Stomach (tissue), 9 donors: Measurements from ENCODE around the gene ACVR1. TPM values are rescaled to one million over a fixed set of nuclear protein-coding genes. Genes with fewer than 3 reads are reported as not detected.

Experiments used
- DNase-seq, 2 donors: peaks; one replicate each; pipeline versions ENCODE4 v3.0.0 to v3.0.0-alpha.2; 2013 to 2019
- H3K27ac ChIP-seq, 5 donors: fragments of 200-600 bp in 4 of 5; sonication (generic) in 4 of 5; one replicate each; pipeline ENCODE4 v1.5.1; 2013 to 2019; ENCODE audit warnings: mild to moderate bottlenecking in 1 of 5, moderate library complexity in 1 of 5
- H3K27me3 ChIP-seq, 3 donors: fragments of 200-600 bp; sonication (generic); one replicate each; pipeline ENCODE4 v1.5.1; 2017 to 2019; ENCODE audit warnings: mixed run types in 1 of 3
- H3K36me3 ChIP-seq, 4 donors: fragments of 200-600 bp; sonication (generic); 1 replicate in 3 of 4; 2 replicates in 1 of 4; pipeline ENCODE4 v1.5.1; 2016 to 2019
- H3K4me1 ChIP-seq, 4 donors: fragments of 200-600 bp; sonication (generic); one replicate each; pipeline ENCODE4 v1.5.1; 2016 to 2019
- H3K4me3 ChIP-seq, 4 donors: fragments of 200-600 bp; sonication (generic) in 3 of 4; one replicate each; pipeline ENCODE4 v1.5.1; 2016 to 2019; ENCODE audit warnings: mild to moderate bottlenecking in 1 of 4
- H3K9me3 ChIP-seq, 4 donors: fragments of 200-600 bp; sonication (generic); one replicate each; pipeline ENCODE4 v1.5.1; 2016 to 2019
- EP300 ChIP-seq: sonication (generic); formaldehyde crosslinking; IDR thresholded peaks from one replicate; pipeline ENCODE4 v1.6.1; 2017; ENCODE audit warnings: antibody characterized with exemption
- POLR2A ChIP-seq, 4 donors: fragments of 450-650 bp; IDR thresholded peaks; one replicate each; pipeline ENCODE4 v1.6.1; 2016; ENCODE audit warnings: antibody characterized with exemption in 4 of 4, control low read depth in 2 of 4, mild to moderate bottlenecking in 1 of 4, moderate library complexity in 1 of 4
- POLR2AphosphoS5 ChIP-seq, 3 donors: sonication (generic); formaldehyde crosslinking; IDR thresholded peaks; one replicate each; pipeline ENCODE4 v1.6.1; 2016; ENCODE audit warnings: antibody characterized with exemption in 3 of 3
- WGBS, 5 donors: extraction: QIAGEN DNeasy Blood & Tissue Kit in 3 of 5; methylation state at CpG; one replicate each; pipeline versions ENCODE4 v1.1.5 to v1.1.7; 2013 to 2018; 5-methylcytosine and 5-hydroxymethylcytosine counted together
- intact Hi-C: fragments of 100-400 bp; cut with DNase I; formaldehyde crosslinking; loops from one replicate; pipeline ENCODE4 v1.15.1; 2023; ENCODE audit warnings: low total_unique reads
- polyA plus RNA-seq, 3 donors: library from polyadenylated mRNA; stranded (reverse); fragments of 200-250 nt; gene quantifications; one replicate each; pipeline ENCODE4 v1.2.3, GENCODE V29; 2013
- total RNA-seq, 5 donors: library from RNA; depleted of rRNA; stranded (reverse); fragments of >200 nt; gene quantifications; one replicate each; pipeline versions ENCODE4 v1.1.0 to v1.2.3, GENCODE V29; 2014 to 2016
- TF ChIP-seq, protein P1 (sequence below), 7 experiments: fragments of 450-650 bp in 4 of 7; fragments of 200-600 bp in 3 of 7; sonication (generic) in 3 of 7; IDR thresholded peaks; one replicate each; pipeline ENCODE4 v1.5.1; 2016 to 2019; ENCODE audit warnings: antibody characterized with exemption in 7 of 7, control low read depth in 2 of 7, mild to moderate bottlenecking in 1 of 7
- donor health status: healthy with polysubstance abuse.
- donor health status: Bipolar disorder and iron deficiency.
- donor health status: healthy.

ACVR1 gene
- total and polyA plus RNA-seq, 8 donors = 2.3 to 32.1 (median 5.6) TPM

DNA sequence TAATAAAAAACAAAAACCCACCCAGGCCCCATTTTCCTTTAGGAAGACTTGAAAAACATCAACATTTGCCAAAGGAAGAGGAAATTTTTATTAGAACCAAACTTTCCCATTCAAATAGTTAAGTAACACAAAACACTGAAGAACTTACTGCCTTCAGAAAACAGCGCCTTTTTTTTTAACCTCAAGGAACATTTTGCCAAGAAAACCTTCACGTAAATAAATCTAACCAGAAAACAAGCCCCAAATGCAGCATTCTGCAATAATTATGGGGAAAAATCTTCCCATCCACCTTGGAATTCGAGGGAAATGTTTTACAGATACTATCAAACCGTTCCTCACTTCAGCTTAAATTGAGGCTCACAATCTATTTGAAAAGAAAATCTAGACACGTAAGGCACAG, 56.4 kb downstream of the ACVR1 start:
- Histone ChIP-seq H3K27me3 (no peaks in the 10 kb centered on the region), H3K36me3 (peaks cover 13 to 36% (median 28%) of the 10 kb centered on the region in 4 donors), H3K4me1 (peaks cover 11 to 20% (median 13%) of the 10 kb centered on the region in 4 donors), H3K4me3 (no peak overlapping the region), H3K27ac (no peak overlapping the region), H3K9me3 (no peaks in the 10 kb centered on the region)
- intact Hi-C loops = no loop called here
- TF ChIP-seq POLR2AphosphoS5 (IDR thresholded peaks at IDR 0.05) (no peak), EP300 (no peak), POLR2A (IDR thresholded peaks at IDR 0.05) (no peak)
- TF ChIP-seq, protein P1, sequence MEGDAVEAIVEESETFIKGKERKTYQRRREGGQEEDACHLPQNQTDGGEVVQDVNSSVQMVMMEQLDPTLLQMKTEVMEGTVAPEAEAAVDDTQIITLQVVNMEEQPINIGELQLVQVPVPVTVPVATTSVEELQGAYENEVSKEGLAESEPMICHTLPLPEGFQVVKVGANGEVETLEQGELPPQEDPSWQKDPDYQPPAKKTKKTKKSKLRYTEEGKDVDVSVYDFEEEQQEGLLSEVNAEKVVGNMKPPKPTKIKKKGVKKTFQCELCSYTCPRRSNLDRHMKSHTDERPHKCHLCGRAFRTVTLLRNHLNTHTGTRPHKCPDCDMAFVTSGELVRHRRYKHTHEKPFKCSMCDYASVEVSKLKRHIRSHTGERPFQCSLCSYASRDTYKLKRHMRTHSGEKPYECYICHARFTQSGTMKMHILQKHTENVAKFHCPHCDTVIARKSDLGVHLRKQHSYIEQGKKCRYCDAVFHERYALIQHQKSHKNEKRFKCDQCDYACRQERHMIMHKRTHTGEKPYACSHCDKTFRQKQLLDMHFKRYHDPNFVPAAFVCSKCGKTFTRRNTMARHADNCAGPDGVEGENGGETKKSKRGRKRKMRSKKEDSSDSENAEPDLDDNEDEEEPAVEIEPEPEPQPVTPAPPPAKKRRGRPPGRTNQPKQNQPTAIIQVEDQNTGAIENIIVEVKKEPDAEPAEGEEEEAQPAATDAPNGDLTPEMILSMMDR (IDR thresholded peaks at IDR 0.05) = no peak
- WGBS, 5 donors = 72 to 91% (median 84%) methylated on average over 5 of the region's 5 CpGs
- DNase-seq = no peak

DNA sequence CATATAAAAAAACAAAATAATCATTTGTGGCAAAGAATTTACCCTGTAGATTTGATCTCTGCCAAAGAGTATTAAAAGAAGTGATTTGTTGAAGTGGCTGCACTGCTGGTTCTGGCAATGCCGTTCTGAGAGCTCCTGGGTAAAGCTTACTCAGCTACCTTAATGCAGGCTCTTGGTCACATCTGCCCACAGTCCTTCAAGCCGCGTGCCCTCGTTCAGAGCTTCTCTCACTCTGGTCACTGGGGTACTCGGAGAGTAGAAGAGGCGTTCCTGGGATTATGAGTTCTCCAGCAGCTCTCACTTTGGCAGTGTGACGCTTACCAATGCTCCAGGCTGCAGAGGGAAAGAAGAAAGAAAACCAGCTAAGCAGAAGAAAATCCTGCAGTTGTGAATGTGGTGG, 57.9 kb downstream of the ACVR1 start:
- no peaks in the 10 kb centered on the region for H3K27me3 ChIP-seq
- no peak for TF ChIP-seq POLR2AphosphoS5 (IDR thresholded peaks at IDR 0.05)
- TF ChIP-seq, protein P1 (IDR thresholded peaks at IDR 0.05) = no peak
- no peak for TF ChIP-seq EP300
- no peak for TF ChIP-seq POLR2A (IDR thresholded peaks at IDR 0.05)
- H3K27ac ChIP-seq = no peak overlapping the region
- H3K9me3 ChIP-seq = no peaks in the 10 kb centered on the region
- peaks cover 11 to 20% (median 13%) of the 10 kb centered on the region in 4 donors for H3K4me1 ChIP-seq
- peaks cover 13 to 39% (median 31%) of the 10 kb centered on the region in 4 donors for H3K36me3 ChIP-seq
- intact Hi-C loops = no loop called here
- WGBS, 5 donors = 95 to 98% (median 97%) methylated on average over 7 of the region's 7 CpGs
- DNase-seq = no peak
- no peak overlapping the region for H3K4me3 ChIP-seq

DNA sequence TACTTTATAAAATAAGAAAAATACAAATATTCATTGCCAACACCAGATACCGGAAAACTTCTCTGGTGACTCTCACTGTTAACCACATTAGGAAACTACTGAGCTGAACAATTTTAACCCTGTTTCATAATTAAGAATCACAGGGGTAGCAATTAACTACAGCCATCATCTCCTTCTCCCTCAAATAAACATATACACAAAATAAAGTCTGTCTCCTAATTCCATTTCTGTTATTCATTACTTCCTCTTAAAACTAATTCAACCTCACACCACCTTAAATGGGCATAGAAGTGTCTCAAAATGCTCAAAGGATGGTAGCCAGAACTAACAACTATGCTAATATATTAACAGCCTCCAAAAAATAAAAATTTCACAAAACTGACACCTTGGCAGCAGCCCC, 60.7 kb downstream of the ACVR1 start:
- Histone ChIP-seq H3K4me1 (peaks cover 0 to 2% (median 0%) of the 10 kb centered on the region in 4 donors), H3K27me3 (no peaks in the 10 kb centered on the region), H3K27ac (no peak overlapping the region), H3K36me3 (peaks cover 13 to 39% (median 31%) of the 10 kb centered on the region in 4 donors), H3K9me3 (no peaks in the 10 kb centered on the region), H3K4me3 (no peak overlapping the region)
- WGBS, 5 donors = 94 to 100% (median 96%) methylated on average over 1 of the region's 1 CpG
- intact Hi-C loops = no loop called here
- TF ChIP-seq POLR2A (IDR thresholded peaks at IDR 0.05) (no peak), EP300 (no peak), POLR2AphosphoS5 (IDR thresholded peaks at IDR 0.05) (no peak)
- no peak for DNase-seq

DNA sequence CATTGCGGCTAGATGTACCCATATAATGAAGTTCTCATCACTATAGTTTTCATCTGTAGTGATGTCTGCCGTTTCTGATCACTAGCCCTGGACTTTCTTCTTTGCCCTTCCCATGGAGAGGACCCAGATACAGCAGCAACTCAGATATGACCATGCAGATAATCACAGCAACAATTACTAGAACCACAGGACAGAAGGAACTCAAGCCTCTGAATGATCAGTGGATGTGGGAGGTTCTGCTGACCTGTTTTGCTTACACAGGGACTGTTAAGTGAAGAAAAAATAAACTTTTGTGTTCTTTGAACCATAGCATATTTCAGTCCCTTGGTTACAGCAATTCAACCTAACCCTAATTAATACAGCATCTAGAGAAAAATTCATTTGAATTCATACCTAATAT, 62.7 kb downstream of the ACVR1 start:
- Histone ChIP-seq H3K9me3 (no peaks in the 10 kb centered on the region), H3K4me3 (no peak overlapping the region), H3K27ac (no peak overlapping the region), H3K36me3 (peaks cover 11 to 37% (median 30%) of the 10 kb centered on the region in 4 donors), H3K27me3 (no peaks in the 10 kb centered on the region), H3K4me1 (peaks cover 0 to 9% (median 1%) of the 10 kb centered on the region in 4 donors)
- intact Hi-C loops = no loop called here
- DNase-seq = no peak
- 88 to 94% (median 92%) methylated on average over 2 of the region's 2 CpGs for WGBS, 5 donors
- TF ChIP-seq EP300 = no peak
- no peak for TF ChIP-seq POLR2A (IDR thresholded peaks at IDR 0.05)

DNA sequence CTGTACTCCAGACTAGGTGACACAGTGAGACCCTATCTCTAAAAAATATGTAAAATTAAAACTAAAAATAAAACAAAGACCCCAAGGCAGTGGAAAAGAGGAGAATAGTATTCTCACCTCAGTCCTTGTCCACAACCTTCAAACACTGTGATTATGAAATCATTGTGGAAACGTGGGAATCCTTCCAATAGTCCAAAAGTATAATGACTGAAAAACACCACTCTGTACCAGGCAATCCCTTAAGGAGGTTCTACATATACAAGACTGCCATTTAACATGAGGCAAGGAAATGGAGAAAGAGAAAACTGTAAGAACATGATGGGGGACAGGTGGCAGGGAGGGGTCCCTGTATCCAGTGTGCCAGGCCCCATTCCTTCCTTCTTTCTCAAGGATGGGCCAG, 66.1 kb downstream of the ACVR1 start:
- TF ChIP-seq POLR2A (IDR thresholded peaks at IDR 0.05) (no peak), EP300 (no peak), POLR2AphosphoS5 (IDR thresholded peaks at IDR 0.05) (no peak)
- TF ChIP-seq, protein P1 (IDR thresholded peaks at IDR 0.05) = no peak
- intact Hi-C loops = no loop called here
- no peak for DNase-seq
- no peaks in the 10 kb centered on the region for H3K27me3 ChIP-seq
- peaks cover 0 to 11% (median 5%) of the 10 kb centered on the region in 4 donors for H3K36me3 ChIP-seq
- H3K9me3 ChIP-seq = no peaks in the 10 kb centered on the region
- no peak overlapping the region for H3K4me3 ChIP-seq
- H3K27ac ChIP-seq = no peak overlapping the region
- 43 to 50% (median 45%) methylated on average over 1 of the region's 1 CpG for WGBS, 5 donors
- peaks cover 0 to 9% (median 1%) of the 10 kb centered on the region in 4 donors for H3K4me1 ChIP-seq
